HepG2 (cell line): ENCODE results near the gene PRKACB. TPM values are rescaled to one million over a fixed set of nuclear protein-coding genes. Genes with fewer than 3 reads are reported as not detected.

Experiments used
- ATAC-seq: fragments of 200-7000 bp; cut with Tn5 transposase; 3 replicates; pipeline ENCODE4 v1.9.1; 2020; ENCODE audit warnings: mild to moderate bottlenecking, moderate library complexity
- BruUV-seq: library from RNA; stranded (reverse); fragments of 400-500 nt; replicated peaks from 2 replicates; lab custom pipeline; 2021; lab: Mats Ljungman, UMichigan
- CTCF ChIA-PET: fragments of 300-600 bp; formaldehyde crosslinking; extraction: SDS; loops from one replicate; lab custom pipeline; 2021; ENCODE audit warnings: low total read pairs, inconsistent platforms, low intra/inter-chr PET ratio; lab: Yijun Ruan, JAX
- POLR2A ChIA-PET: fragments of 350-600 bp; sonication (Branson Sonifier 250); formaldehyde crosslinking; loops from one replicate; lab custom pipeline; 2020; ENCODE audit warnings: antibody characterized with exemption, inconsistent platforms; lab: Yijun Ruan, JAX
- DNase-seq: peaks from one replicate; pipeline ENCODE4 v3.0.0-alpha.2; 2015; ENCODE audit warnings: low spot score
- FAIRE-seq: peaks from 3 replicates; lab custom pipeline; 2011; peaks lifted over from hg19 to GRCh38; lab: Jason Lieb, UNC
- H2AFZ ChIP-seq: one replicate; pipeline ENCODE4 v1.6.1; 2011; ENCODE audit warnings: low read length, inconsistent platforms
- H3K27ac ChIP-seq: fragments of 300-600 bp; 3 replicates; pipeline ENCODE4 v1.8.0; 2011; ENCODE audit warnings: mixed run types, mild to moderate bottlenecking, mixed read lengths, low read length, inconsistent platforms; ENCODE audit not compliant: insufficient read depth; ENCODE audit errors: extremely low read length
- H3K27me3 ChIP-seq, 2 experiments: fragments of 200-600 bp in 1 of 2; 2 replicates in 1 of 2; 3 replicates in 1 of 2; pipeline versions ENCODE4 v1.6.0 to v1.8.0; 2011; ENCODE audit warnings: low read length in 2 of 2, mild to moderate bottlenecking in 2 of 2, moderate library complexity in 2 of 2, inconsistent platforms in 1 of 2; ENCODE audit not compliant: insufficient read depth in 2 of 2, control insufficient read depth in 1 of 2
- H3K36me3 ChIP-seq, 2 experiments: fragments of 200-600 bp in 1 of 2; replicated peaks in 1 of 2; 2 replicates in 1 of 2; 3 replicates in 1 of 2; pipeline versions ENCODE4 v1.5.1 to v1.8.0; 2011; ENCODE audit warnings: low read length in 2 of 2, inconsistent platforms in 1 of 2; ENCODE audit not compliant: insufficient read depth in 2 of 2, control insufficient read depth in 1 of 2
- H3K4me1 ChIP-seq: 2 replicates; pipeline ENCODE4 v1.5.1; 2012; ENCODE audit warnings: low read length, inconsistent platforms; ENCODE audit not compliant: insufficient read depth
- H3K4me2 ChIP-seq: 2 replicates; pipeline ENCODE4 v1.6.0; 2011; ENCODE audit warnings: low read depth, low read length, inconsistent platforms
- H3K4me3 ChIP-seq, 3 experiments: fragments of 200-600 bp in 1 of 3; sonication (generic), shearing (Covaris generic) in 1 of 3; replicated peaks in 1 of 3; 2 replicates each; pipeline ENCODE4 v1.5.1; 2011 to 2016; ENCODE audit warnings: low read length in 3 of 3, inconsistent platforms in 2 of 3, low read depth in 2 of 3, mild to moderate bottlenecking in 2 of 3, control low read depth in 1 of 3, mixed read lengths in 1 of 3; ENCODE audit not compliant: insufficient read depth in 1 of 3
- H3K79me2 ChIP-seq: one replicate; pipeline ENCODE4 v1.6.1; 2011; ENCODE audit warnings: low read length, inconsistent platforms; ENCODE audit not compliant: insufficient read depth
- H3K9ac ChIP-seq: 2 replicates; pipeline ENCODE4 v1.6.0; 2011; ENCODE audit warnings: mild to moderate bottlenecking, low read depth, low read length, inconsistent platforms; ENCODE audit not compliant: insufficient read depth
- H3K9me3 ChIP-seq: 2 replicates; pipeline ENCODE4 v1.5.1; 2012; ENCODE audit warnings: mild to moderate bottlenecking, low read length
- H4K20me1 ChIP-seq: 2 replicates; pipeline ENCODE4 v1.6.0; 2011; ENCODE audit warnings: inconsistent platforms, mild to moderate bottlenecking, low read length, moderate library complexity; ENCODE audit not compliant: insufficient read depth
- ADNP ChIP-seq: sonication (generic); formaldehyde crosslinking; IDR thresholded peaks from 2 replicates; pipeline ENCODE4 v1.4.0; 2020; ENCODE audit warnings: missing genetic modification reagents
- CENPX ChIP-seq: sonication (generic); formaldehyde crosslinking; IDR thresholded peaks from 2 replicates; pipeline ENCODE4 v1.9.0; 2021; ENCODE audit warnings: mild to moderate bottlenecking, missing genetic modification reagents, moderate library complexity
- DMTF1 ChIP-seq: sonication (generic); formaldehyde crosslinking; IDR thresholded peaks from 2 replicates; pipeline ENCODE4 v1.4.0; 2020; ENCODE audit warnings: mild to moderate bottlenecking, missing genetic modification reagents
- PLSCR1 ChIP-seq: sonication (generic); formaldehyde crosslinking; IDR thresholded peaks from 2 replicates; pipeline ENCODE4 v1.5.0; 2020; ENCODE audit warnings: missing genetic modification reagents, mild to moderate bottlenecking, borderline replicate concordance
- RELA ChIP-seq: sonication (generic); formaldehyde crosslinking; IDR thresholded peaks from 2 replicates; pipeline ENCODE4 v1.4.0; 2020; ENCODE audit warnings: missing genetic modification reagents
- REXO4 ChIP-seq: sonication (generic); formaldehyde crosslinking; IDR thresholded peaks from 2 replicates; pipeline ENCODE4 v1.8.0; 2022; ENCODE audit warnings: missing genetic modification reagents, mild to moderate bottlenecking, borderline replicate concordance
- SKIL ChIP-seq: sonication (generic); formaldehyde crosslinking; IDR thresholded peaks from 2 replicates; pipeline ENCODE4 v1.8.0; 2022; ENCODE audit warnings: missing genetic modification reagents, mild to moderate bottlenecking, moderate library complexity, borderline replicate concordance
- SMARCC2 ChIP-seq: fragments of 450-650 bp; IDR thresholded peaks from 2 replicates; pipeline ENCODE4 v1.6.1; 2017; ENCODE audit warnings: antibody characterized with exemption, mild to moderate bottlenecking
- SRY ChIP-seq: sonication (generic); formaldehyde crosslinking; IDR thresholded peaks from 2 replicates; pipeline ENCODE4 v1.8.0; 2022; ENCODE audit warnings: mild to moderate bottlenecking, missing genetic modification reagents
- TCF12 ChIP-seq, 2 experiments: fragments of 450-650 bp in 1 of 2; sonication (generic) in 1 of 2; formaldehyde crosslinking in 1 of 2; IDR thresholded peaks; 2 replicates each; pipeline versions ENCODE4 v1.6.1 to v1.8.0; 2017 to 2022; ENCODE audit warnings: antibody characterized with exemption in 1 of 2, mild to moderate bottlenecking in 1 of 2, missing genetic modification reagents in 1 of 2, moderate library complexity in 1 of 2
- ZMAT5 ChIP-seq: sonication (generic); formaldehyde crosslinking; IDR thresholded peaks from 2 replicates; pipeline ENCODE4 v1.5.0; 2020; ENCODE audit warnings: mild to moderate bottlenecking, low read depth, missing genetic modification reagents, borderline replicate concordance
- ZNF274 ChIP-seq: sonication (generic); formaldehyde crosslinking; IDR thresholded peaks from 2 replicates; pipeline ENCODE4 v1.5.1; 2020; ENCODE audit warnings: mild to moderate bottlenecking, missing genetic modification reagents
- ZNF292 ChIP-seq: sonication (generic); formaldehyde crosslinking; IDR thresholded peaks from 2 replicates; pipeline ENCODE4 v1.8.1; 2022; ENCODE audit warnings: mild to moderate bottlenecking, low read depth, missing genetic modification reagents, borderline replicate concordance
- ZNF501 ChIP-seq: sonication (generic); formaldehyde crosslinking; IDR thresholded peaks from 2 replicates; pipeline ENCODE4 v1.5.1; 2020; ENCODE audit warnings: mild to moderate bottlenecking, moderate library complexity, missing genetic modification reagents
- ZNF549 ChIP-seq: sonication (generic); formaldehyde crosslinking; IDR thresholded peaks from 2 replicates; pipeline ENCODE4 v1.5.0; 2020; ENCODE audit warnings: missing genetic modification reagents
- WGBS: methylation state at CpG from one replicate; pipeline ENCODE4 v1.1.6; 2017; ENCODE audit warnings: low lambda C conversion rate; 5-methylcytosine and 5-hydroxymethylcytosine counted together
- in situ Hi-C: cut with HindIII; loops from 2 replicates; pipeline ENCODE4 v1.10.0; 2017; ENCODE audit warnings: low pct_unique_long_range_greater_than_20kb; ENCODE audit not compliant: extremely low pct_ligation_motif_present
- intact Hi-C: fragments of 100-400 bp; cut with micrococcal nuclease; formaldehyde crosslinking; loops from one replicate; pipeline ENCODE4 v1.10.0; 2022; ENCODE audit not compliant: unreplicated experiment
- polyA plus RNA-seq, 8 experiments: library from polyadenylated mRNA; depleted of rRNA in 3 of 8; stranded (reverse) in 7 of 8; unstranded in 1 of 8; fragments of >200 nt; fragmentation: Illumina TruSeq in 4 of 8; extraction: Trizol in 4 of 8; gene quantifications; 2 replicates each; pipeline versions ENCODE4 v1.2.1 to v1.2.3, GENCODE V29; 2011 to 2016; ENCODE audit warnings: low read depth in 4 of 8, missing spikeins in 1 of 8, mixed read lengths in 1 of 8; ENCODE audit not compliant: insufficient read depth in 1 of 8
- total RNA-seq, 5 experiments: library from RNA; depleted of rRNA; stranded (reverse); fragments of >200 nt; fragmentation: Illumina TruSeq; extraction: Trizol; gene quantifications; 2 replicates each; pipeline ENCODE4 v1.2.3, GENCODE V29; 2016; ENCODE audit warnings: low read depth in 1 of 5

PRKACB gene
- total and polyA plus RNA-seq, 2 of the 13 experiments (the other 11 are each of a cell fraction or from before 2014, with no cell fraction given), result 3.5 to 5.8 TPM

GRCh38 chr1:84271441-84272151 is 127.5 kb downstream of the PRKACB start:
- ATAC-seq (peak; percentile 63), DNase-seq (no peak), FAIRE-seq (no peak)
- no peaks in the 10 kb centered on the region for H3K36me3 ChIP-seq
- TF ChIP-seq ZNF501 (CRISPR knock-in tag) (no peak), SRY (CRISPR knock-in tag) (no peak), TCF12 (IDR thresholded peaks at IDR 0.05) (no peak), TCF12 (CRISPR knock-in tag; IDR thresholded peaks at IDR 0.05) (no peak), ZMAT5 (CRISPR knock-in tag) (no peak), ZNF549 (CRISPR knock-in tag) (no peak), ZNF292 (CRISPR knock-in tag) (no peak), ZNF274 (CRISPR knock-in tag) (no peak), PLSCR1 (CRISPR knock-in tag) (no peak), SKIL (CRISPR knock-in tag) (no peak), ADNP (no peak), DMTF1 (CRISPR knock-in tag) (no peak), SMARCC2 (no peak), CENPX (CRISPR knock-in tag) (no peak), REXO4 (CRISPR knock-in tag) (no peak), RELA (CRISPR knock-in tag) (no peak)
- H3K27me3 ChIP-seq, result no peaks in the 10 kb centered on the region
- H3K4me3 ChIP-seq, result peak overlapping the region in 2 of 3 experiments; percentile 13 to 48; a peak in 1 of 6 replicates
- peaks cover 8% of the 10 kb centered on the region; the same call in 1 of the 2 replicates for H3K4me1 ChIP-seq
- in situ Hi-C loops (no loop called here), intact Hi-C loops (no loop called here)
- H3K9me3 ChIP-seq, result no peaks in the 10 kb centered on the region
- 4% methylated on average over 6 of the region's 6 CpGs for WGBS
- no peak overlapping the region for H3K27ac ChIP-seq
- peak overlapping the region; percentile 22; the same call in 1 of the 2 replicates for H3K9ac ChIP-seq
- H3K4me2 ChIP-seq, result peak overlapping the region; percentile 67
- no TSS peak for BruUV-seq
- H3K79me2 ChIP-seq, result no peaks in the 10 kb centered on the region
- ChIA-PET CTCF (no interaction called here), POLR2A (no interaction called here)
- peak overlapping the region; percentile 87 for H2AFZ ChIP-seq
- no peaks in the 10 kb centered on the region for H4K20me1 ChIP-seq
